ENCODE results near the gene EID2B.

Gene EID2B

DNA sequence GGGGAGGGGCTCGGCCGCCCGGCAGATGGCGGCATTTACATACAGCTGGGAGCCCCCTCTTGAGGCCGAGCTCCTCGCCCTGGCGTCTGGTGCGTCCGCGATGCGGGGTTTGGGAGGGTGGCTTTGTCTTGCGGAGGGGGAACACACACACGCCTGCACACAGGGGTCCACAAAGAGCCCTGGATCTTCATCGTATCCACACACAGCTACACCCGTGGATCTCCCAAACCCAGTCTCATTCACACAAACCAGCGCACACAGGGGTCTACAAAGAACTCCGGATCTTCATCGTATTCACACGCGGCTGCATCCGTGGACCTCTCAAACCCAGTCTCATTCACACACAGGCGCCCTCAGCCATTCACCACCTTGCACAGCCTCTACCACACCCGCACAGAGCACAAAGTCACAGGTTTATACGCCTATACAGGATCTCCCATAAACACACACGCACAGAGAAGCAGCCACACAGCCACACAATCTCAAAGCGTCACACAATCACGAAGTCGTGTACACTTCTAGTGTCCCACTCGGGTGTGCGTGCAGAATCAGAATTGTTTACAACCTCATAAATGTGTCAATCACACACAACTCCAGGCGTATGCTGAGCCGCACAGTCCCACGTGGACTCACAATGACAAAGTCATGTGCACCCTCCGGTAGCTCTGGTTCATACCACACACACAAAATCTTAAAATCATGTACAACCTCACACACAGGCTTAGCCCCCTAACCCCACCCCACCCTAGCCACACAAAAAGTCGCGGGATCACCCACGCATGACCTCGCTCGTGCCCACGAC is 34.5 kb downstream of the EID2B start (continued):
- TF ChIP-seq ZNF404 (tag by site-specific recombination; IDR thresholded peaks at IDR 0.05) = no peak; the same call in 1 of the 2 replicates
- TF ChIP-seq ZNF664 (tag by site-specific recombination; IDR thresholded peaks at IDR 0.05) = no peak
- no peak for TF ChIP-seq ZNF132 (tag by site-specific recombination; IDR thresholded peaks at IDR 0.05; ENCODE audit: borderline replicate concordance)
- TF ChIP-seq, protein P1, sequence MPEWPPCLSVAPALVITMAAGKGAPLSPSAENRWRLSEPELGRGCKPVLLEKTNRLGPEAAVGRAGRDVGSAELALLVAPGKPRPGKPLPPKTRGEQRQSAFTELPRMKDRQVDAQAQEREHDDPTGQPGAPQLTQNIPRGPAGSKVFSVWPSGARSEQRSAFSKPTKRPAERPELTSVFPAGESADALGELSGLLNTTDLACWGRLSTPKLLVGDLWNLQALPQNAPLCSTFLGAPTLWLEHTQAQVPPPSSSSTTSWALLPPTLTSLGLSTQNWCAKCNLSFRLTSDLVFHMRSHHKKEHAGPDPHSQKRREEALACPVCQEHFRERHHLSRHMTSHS (tag by site-specific recombination; IDR thresholded peaks at IDR 0.05) = no peak
- peak; percentile 80 for TF ChIP-seq KLF1 (tag by site-specific recombination; IDR thresholded peaks at IDR 0.05)
- TF ChIP-seq, protein P2, sequence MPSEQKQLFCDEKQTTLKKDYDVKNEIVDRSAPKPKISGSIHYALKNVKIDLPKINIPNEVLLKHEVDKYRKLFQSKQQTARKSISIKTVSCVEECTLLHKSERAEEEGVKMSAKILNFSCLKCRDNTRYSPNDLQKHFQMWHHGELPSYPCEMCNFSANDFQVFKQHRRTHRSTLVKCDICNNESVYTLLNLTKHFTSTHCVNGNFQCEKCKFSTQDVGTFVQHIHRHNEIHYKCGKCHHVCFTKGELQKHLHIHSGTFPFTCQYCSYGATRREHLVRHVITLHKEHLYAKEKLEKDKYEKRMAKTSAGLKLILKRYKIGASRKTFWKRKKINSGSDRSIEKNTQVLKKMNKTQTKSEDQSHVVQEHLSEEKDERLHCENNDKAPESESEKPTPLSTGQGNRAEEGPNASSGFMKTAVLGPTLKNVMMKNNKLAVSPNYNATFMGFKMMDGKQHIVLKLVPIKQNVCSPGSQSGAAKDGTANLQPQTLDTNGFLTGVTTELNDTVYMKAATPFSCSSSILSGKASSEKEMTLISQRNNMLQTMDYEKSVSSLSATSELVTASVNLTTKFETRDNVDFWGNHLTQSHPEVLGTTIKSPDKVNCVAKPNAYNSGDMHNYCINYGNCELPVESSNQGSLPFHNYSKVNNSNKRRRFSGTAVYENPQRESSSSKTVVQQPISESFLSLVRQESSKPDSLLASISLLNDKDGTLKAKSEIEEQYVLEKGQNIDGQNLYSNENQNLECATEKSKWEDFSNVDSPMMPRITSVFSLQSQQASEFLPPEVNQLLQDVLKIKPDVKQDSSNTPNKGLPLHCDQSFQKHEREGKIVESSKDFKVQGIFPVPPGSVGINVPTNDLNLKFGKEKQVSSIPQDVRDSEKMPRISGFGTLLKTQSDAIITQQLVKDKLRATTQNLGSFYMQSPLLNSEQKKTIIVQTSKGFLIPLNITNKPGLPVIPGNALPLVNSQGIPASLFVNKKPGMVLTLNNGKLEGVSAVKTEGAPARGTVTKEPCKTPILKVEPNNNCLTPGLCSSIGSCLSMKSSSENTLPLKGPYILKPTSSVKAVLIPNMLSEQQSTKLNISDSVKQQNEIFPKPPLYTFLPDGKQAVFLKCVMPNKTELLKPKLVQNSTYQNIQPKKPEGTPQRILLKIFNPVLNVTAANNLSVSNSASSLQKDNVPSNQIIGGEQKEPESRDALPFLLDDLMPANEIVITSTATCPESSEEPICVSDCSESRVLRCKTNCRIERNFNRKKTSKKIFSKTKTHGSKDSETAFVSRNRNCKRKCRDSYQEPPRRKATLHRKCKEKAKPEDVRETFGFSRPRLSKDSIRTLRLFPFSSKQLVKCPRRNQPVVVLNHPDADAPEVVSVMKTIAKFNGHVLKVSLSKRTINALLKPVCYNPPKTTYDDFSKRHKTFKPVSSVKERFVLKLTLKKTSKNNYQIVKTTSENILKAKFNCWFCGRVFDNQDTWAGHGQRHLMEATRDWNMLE (tag by site-specific recombination; conservative IDR thresholded peaks at IDR 0.05; ENCODE audit: low read depth) = no peak
- no peak for TF ChIP-seq ZNF596 (tag by site-specific recombination; IDR thresholded peaks at IDR 0.05)
- 0 out of 2 replicates have a peak, but pooled peaks have one; percentile 28 for TF ChIP-seq ZNF610 (tag by site-specific recombination; IDR thresholded peaks at IDR 0.05; ENCODE audit: borderline replicate concordance)
- TF ChIP-seq ZNF626 (tag by site-specific recombination; IDR thresholded peaks at IDR 0.05) = no peak
- peak; percentile 69 for TF ChIP-seq GFI1B (tag by site-specific recombination; IDR thresholded peaks at IDR 0.05)
- TF ChIP-seq ZNF777 (tag by site-specific recombination; IDR thresholded peaks at IDR 0.05; ENCODE audit: borderline replicate concordance) = peak; percentile 96
- TF ChIP-seq BCL11A (tag by site-specific recombination; IDR thresholded peaks at IDR 0.05; ENCODE audit: low read depth) = peak; percentile 62; the same call in 1 of the 2 replicates
- TF ChIP-seq ZNF529 (tag by site-specific recombination; IDR thresholded peaks at IDR 0.05; ENCODE audit: insufficient replicate concordance) = no peak
- TF ChIP-seq ZNF843 (tag by site-specific recombination; IDR thresholded peaks at IDR 0.05) = no peak; the same call in none of the 2 replicates
- no peak; the same call in 1 of the 2 replicates for TF ChIP-seq ZNF341 (tag by site-specific recombination; IDR thresholded peaks at IDR 0.05; ENCODE audit: low read depth)
- TF ChIP-seq ZNF292 (tag by site-specific recombination; IDR thresholded peaks at IDR 0.05; ENCODE audit: borderline replicate concordance, low read depth) = no peak
- TF ChIP-seq, protein P3, sequence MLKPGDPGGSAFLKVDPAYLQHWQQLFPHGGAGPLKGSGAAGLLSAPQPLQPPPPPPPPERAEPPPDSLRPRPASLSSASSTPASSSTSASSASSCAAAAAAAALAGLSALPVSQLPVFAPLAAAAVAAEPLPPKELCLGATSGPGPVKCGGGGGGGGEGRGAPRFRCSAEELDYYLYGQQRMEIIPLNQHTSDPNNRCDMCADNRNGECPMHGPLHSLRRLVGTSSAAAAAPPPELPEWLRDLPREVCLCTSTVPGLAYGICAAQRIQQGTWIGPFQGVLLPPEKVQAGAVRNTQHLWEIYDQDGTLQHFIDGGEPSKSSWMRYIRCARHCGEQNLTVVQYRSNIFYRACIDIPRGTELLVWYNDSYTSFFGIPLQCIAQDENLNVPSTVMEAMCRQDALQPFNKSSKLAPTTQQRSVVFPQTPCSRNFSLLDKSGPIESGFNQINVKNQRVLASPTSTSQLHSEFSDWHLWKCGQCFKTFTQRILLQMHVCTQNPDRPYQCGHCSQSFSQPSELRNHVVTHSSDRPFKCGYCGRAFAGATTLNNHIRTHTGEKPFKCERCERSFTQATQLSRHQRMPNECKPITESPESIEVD (tag by site-specific recombination; IDR thresholded peaks at IDR 0.05) = no peak
- no peak for TF ChIP-seq ZNF426 (tag by site-specific recombination; IDR thresholded peaks at IDR 0.05)
- TF ChIP-seq, protein P4, sequence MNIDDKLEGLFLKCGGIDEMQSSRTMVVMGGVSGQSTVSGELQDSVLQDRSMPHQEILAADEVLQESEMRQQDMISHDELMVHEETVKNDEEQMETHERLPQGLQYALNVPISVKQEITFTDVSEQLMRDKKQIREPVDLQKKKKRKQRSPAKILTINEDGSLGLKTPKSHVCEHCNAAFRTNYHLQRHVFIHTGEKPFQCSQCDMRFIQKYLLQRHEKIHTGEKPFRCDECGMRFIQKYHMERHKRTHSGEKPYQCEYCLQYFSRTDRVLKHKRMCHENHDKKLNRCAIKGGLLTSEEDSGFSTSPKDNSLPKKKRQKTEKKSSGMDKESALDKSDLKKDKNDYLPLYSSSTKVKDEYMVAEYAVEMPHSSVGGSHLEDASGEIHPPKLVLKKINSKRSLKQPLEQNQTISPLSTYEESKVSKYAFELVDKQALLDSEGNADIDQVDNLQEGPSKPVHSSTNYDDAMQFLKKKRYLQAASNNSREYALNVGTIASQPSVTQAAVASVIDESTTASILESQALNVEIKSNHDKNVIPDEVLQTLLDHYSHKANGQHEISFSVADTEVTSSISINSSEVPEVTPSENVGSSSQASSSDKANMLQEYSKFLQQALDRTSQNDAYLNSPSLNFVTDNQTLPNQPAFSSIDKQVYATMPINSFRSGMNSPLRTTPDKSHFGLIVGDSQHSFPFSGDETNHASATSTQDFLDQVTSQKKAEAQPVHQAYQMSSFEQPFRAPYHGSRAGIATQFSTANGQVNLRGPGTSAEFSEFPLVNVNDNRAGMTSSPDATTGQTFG (tag by site-specific recombination; IDR thresholded peaks at IDR 0.05; ENCODE audit: borderline replicate concordance) = no peak
- 0 out of 2 replicates have a peak, but pooled peaks have one; percentile 62 for TF ChIP-seq ZNF221 (tag by site-specific recombination; IDR thresholded peaks at IDR 0.05; ENCODE audit: borderline replicate concordance)
- TF ChIP-seq SALL2 (tag by site-specific recombination; IDR thresholded peaks at IDR 0.05; ENCODE audit: borderline replicate concordance) = no peak; the same call in 1 of the 2 replicates
- peak; percentile 92 for TF ChIP-seq KLF17 (tag by site-specific recombination; IDR thresholded peaks at IDR 0.05)
- peak; percentile 84 for TF ChIP-seq ZNF639 (tag by site-specific recombination; IDR thresholded peaks at IDR 0.05)
